Heart right ventricle (tissue), 16 donors: ENCODE measurements around the gene SARNP. TPM values are rescaled to one million over a fixed set of nuclear protein-coding genes. Genes with fewer than 3 reads are reported as not detected.

Experiments
- ATAC-seq, 8 donors: fragments of 200-7000 bp; cut with Tn5 transposase; one replicate each; pipeline ENCODE4 v1.9.1; 2020; ENCODE audit warnings: mild to moderate bottlenecking in 8 of 8, moderate library complexity in 8 of 8, moderate number of reproducible peaks in 1 of 8
- DNase-seq, 2 donors: peaks; one replicate each; pipeline ENCODE4 v3.0.0-alpha.2; 2020
- H3K27ac ChIP-seq, 10 donors: fragments of 200-600 bp; sonication (generic) in 2 of 10; one replicate each; pipeline versions ENCODE4 v1.5.0 to v1.8.0; 2020 to 2022; ENCODE audit warnings: mild to moderate bottlenecking in 3 of 10
- H3K27me3 ChIP-seq, 7 donors: fragments of 200-600 bp; one replicate each; pipeline ENCODE4 v1.8.0; 2021 to 2022; ENCODE audit warnings: mild to moderate bottlenecking in 2 of 7
- H3K36me3 ChIP-seq, 9 donors: fragments of 200-600 bp; sonication (generic) in 1 of 9; one replicate each; pipeline versions ENCODE4 v1.5.0 to v1.8.0; 2020 to 2022; ENCODE audit warnings: mild to moderate bottlenecking in 2 of 9
- H3K4me1 ChIP-seq, 9 donors: fragments of 200-600 bp; sonication (generic) in 1 of 9; one replicate each; pipeline versions ENCODE4 v1.5.0 to v1.8.0; 2020 to 2022; ENCODE audit warnings: mild to moderate bottlenecking in 4 of 9
- H3K4me3 ChIP-seq, 10 donors: fragments of 200-600 bp; sonication (generic) in 2 of 10; one replicate each; pipeline versions ENCODE4 v1.5.0 to v1.8.0; 2020 to 2022; ENCODE audit warnings: mild to moderate bottlenecking in 7 of 10, moderate library complexity in 2 of 10
- H3K9me3 ChIP-seq, 11 donors: fragments of 200-600 bp in 10 of 11; sonication (generic) in 2 of 11; one replicate each; pipeline versions ENCODE4 v1.5.0 to v1.8.0; 2013 to 2022; ENCODE audit warnings: mild to moderate bottlenecking in 2 of 11, control low read depth in 1 of 11, moderate library complexity in 1 of 11
- WGBS, 2 donors: extraction: QIAGEN DNeasy Blood & Tissue Kit; methylation state at CpG; one replicate each; pipeline ENCODE4 v1.1.7; 2013; ENCODE audit warnings: inconsistent platforms in 1 of 2; 5-methylcytosine and 5-hydroxymethylcytosine counted together
- intact Hi-C, 10 donors: fragments of 100-400 bp; cut with DNase I; formaldehyde crosslinking; loops; one replicate each; pipeline versions ENCODE4 v1.11.1 to v1.14.2; 2022
- polyA plus RNA-seq, 2 donors: library from polyadenylated mRNA; stranded (reverse); fragments of 200-250 nt; gene quantifications; one replicate each; pipeline ENCODE4 v1.2.3, GENCODE V29; 2013
- total RNA-seq, 10 donors: library from RNA; stranded (reverse); fragmentation: NEBNext Ultra II Directional in 3 of 10; extraction: Animal tissue kit (Norgen Biotek cat#: 25700) in 3 of 10; gene quantifications; one replicate each; pipeline versions ENCODE4 v1.2.1 to v1.2.4, GENCODE V29; 2021 to 2023
- TF ChIP-seq, protein P1 (sequence below), 9 donors: fragments of 200-600 bp; sonication (generic) in 2 of 9; IDR thresholded peaks; one replicate each; pipeline versions ENCODE4 v1.5.0 to v1.8.0; 2021 to 2022; ENCODE audit warnings: antibody characterized with exemption in 9 of 9, mild to moderate bottlenecking in 5 of 9, moderate library complexity in 1 of 9
- donor health status: Arrhythmogenic right ventricular cardiomyopathy.
- donor health status: ischemic (EF 13 %, LVEDD 7.1; RV severe dilation, severe dysfunction).
- donor health status: healthy with polysubstance abuse.
- donor health status: DM: no; HTN: yes; CAD: no.
- donor health status: DM: no; HTN: no; CAD: no.
- donor health status: ischemic (EF 25% LVEDD 6.9; RV normal size, moderate dysfunction).
- donor health status: ischemic (EF 25% LVEDD 5.7; RV mildly dilated, moderate dysfunction).
- donor health status: healthy.
- donor health status: DM: yes; HTN: yes; CAD: no.
- donor health status: Ischemic cardiomyopathy.
- donor health status: ischemic (EF 35%, LVEDD 5.7; RV mildly dilated, moderate dysfunction).
- donor health status: nonischemic (EF 11% LVEDD 7.7; RV severe dilation, severe dysfunction).
- donor health status: DM: yes; HTN: yes; CAD: no.
- donor health status: PGD.
- donor health status: ischemic (EF 29% LVEDD 5.4; RV normal size, mild dysfunction).
- donor health status: nonischemic (EF 23%, LVEDD 6.1; RV moderate dilation, normal function).

The SARNP gene
- total and polyA plus RNA-seq, 12 donors, result 47.5 to 136 (median 55.2) TPM

DNA sequence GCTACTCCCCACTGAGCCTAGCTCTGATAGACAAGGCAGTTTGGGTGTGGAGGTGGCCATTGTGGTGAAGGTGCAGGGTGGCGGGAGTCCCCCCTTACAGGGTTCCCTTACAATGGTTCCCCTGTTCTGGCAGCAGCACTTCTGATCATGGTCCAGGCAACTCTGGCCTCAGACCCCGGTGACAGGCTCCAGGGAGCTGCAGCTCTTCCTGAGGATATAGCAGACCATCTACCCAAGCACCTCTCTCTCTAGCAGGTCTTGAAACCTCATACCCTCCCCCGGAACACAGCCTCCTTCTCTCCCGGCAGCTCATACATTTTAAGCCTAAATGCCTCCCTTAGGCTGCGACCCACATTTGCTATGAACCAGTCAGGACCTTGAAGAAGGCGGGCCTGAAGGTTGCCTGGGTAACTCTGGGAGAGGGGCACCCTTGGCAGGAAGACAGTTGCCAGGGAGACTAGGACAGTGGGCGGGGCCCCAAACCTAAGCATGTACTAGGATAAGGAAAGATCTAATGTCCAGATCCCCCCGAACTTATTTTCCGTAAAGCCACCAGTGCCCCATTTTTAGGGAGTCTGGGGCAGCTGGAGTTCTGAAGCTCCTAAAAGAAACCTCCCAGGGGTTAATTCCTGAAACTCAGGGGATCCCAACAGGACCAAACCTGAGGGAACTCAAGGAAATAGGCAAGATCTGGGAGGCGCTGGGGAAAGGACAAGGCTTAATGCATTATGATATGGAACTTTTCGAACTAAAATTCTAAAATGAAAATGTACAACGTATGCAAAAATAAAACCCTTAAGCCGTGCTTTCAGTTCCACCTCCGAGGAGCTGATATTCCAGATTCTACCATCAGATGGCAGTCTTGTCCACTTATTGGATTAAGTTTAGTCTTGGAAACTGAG, 79.2 kb downstream of the SARNP start:
- Histone ChIP-seq H3K4me1 (peaks cover 8 to 27% (median 21%) of the 10 kb centered on the region in 9 donors), H3K4me3 (peak overlapping the region in 9 of 10 donors; percentile 34 to 65 (median 61)), H3K27me3 (no peaks in the 10 kb centered on the region), H3K27ac (peak overlapping the region in 9 of 10 donors; percentile 17 to 84 (median 70)), H3K36me3 (no peaks in the 10 kb centered on the region), H3K9me3 (no peaks in the 10 kb centered on the region)
- 1 to 3% methylated on average over 14 of the region's 14 CpGs for WGBS, 2 donors
- TF ChIP-seq, protein P1, sequence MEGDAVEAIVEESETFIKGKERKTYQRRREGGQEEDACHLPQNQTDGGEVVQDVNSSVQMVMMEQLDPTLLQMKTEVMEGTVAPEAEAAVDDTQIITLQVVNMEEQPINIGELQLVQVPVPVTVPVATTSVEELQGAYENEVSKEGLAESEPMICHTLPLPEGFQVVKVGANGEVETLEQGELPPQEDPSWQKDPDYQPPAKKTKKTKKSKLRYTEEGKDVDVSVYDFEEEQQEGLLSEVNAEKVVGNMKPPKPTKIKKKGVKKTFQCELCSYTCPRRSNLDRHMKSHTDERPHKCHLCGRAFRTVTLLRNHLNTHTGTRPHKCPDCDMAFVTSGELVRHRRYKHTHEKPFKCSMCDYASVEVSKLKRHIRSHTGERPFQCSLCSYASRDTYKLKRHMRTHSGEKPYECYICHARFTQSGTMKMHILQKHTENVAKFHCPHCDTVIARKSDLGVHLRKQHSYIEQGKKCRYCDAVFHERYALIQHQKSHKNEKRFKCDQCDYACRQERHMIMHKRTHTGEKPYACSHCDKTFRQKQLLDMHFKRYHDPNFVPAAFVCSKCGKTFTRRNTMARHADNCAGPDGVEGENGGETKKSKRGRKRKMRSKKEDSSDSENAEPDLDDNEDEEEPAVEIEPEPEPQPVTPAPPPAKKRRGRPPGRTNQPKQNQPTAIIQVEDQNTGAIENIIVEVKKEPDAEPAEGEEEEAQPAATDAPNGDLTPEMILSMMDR (IDR thresholded peaks at IDR 0.05), result peak; percentile 71 to 91 (median 89)
- ATAC-seq, result peak; percentile 66 to 86 (median 77)
- DNase-seq, result peak; percentile 75 to 88
- intact Hi-C loops, result loop anchor here in 9 of 10 donors (1.0 to 10.0 kb wide), 14 partner anchors 56 to 376 kb away; partner anchors contain the start of genes DGKA (in 1 of the 9), ORMDL2 (in 1 of the 9), RPL41 (in 1 of the 9) and RPS26 (in 1 of the 9)

DNA sequence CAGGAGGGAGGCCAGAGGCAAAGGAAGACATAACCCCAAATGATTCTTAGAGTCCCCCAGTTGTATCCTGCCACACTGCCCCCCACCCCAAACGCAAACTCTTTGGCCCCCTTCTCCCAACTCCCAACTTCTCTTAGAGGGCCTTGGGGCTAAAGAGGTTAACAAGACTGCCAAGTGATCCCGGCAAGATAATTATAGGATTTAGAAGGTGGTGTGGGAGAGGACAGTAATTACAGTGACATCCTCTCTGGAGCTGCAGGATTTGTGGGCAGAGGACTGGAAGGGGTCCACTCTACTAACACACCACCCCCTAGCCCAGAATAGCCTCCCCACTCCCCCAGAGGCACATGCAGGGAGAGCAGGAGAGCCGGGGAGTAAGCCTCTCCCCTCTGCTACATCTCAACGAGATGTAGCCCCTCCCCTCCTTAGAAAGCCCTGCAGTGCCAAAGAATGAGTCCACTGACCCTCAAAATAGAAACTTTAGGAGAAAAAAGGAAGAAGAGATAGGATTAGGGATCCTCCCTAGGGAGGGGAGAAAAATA, 79.9 kb downstream of the SARNP start:
- DNase-seq (no peak), ATAC-seq (peak; percentile 2 to 40 (median 14))
- TF ChIP-seq, protein P1 (IDR thresholded peaks at IDR 0.05), result no peak
- no peaks in the 10 kb centered on the region for H3K9me3 ChIP-seq
- 6 to 8% methylated on average over 4 of the region's 4 CpGs for WGBS, 2 donors
- peak overlapping the region in 7 of 10 donors; percentile 34 to 65 (median 61) for H3K4me3 ChIP-seq
- H3K27me3 ChIP-seq, result no peaks in the 10 kb centered on the region
- intact Hi-C loops, result loop anchor here in 9 of 10 donors (1.0 to 10.0 kb wide), 15 partner anchors 55 to 377 kb away; partner anchors contain the start of genes DGKA (in 1 of the 9), ORMDL2 (in 1 of the 9), RPL41 (in 1 of the 9) and RPS26 (in 1 of the 9)
- peaks cover 8 to 26% (median 21%) of the 10 kb centered on the region in 9 donors for H3K4me1 ChIP-seq
- H3K36me3 ChIP-seq, result no peaks in the 10 kb centered on the region
- H3K27ac ChIP-seq, result peak overlapping the region in 9 of 10 donors; percentile 17 to 84 (median 70)

DNA sequence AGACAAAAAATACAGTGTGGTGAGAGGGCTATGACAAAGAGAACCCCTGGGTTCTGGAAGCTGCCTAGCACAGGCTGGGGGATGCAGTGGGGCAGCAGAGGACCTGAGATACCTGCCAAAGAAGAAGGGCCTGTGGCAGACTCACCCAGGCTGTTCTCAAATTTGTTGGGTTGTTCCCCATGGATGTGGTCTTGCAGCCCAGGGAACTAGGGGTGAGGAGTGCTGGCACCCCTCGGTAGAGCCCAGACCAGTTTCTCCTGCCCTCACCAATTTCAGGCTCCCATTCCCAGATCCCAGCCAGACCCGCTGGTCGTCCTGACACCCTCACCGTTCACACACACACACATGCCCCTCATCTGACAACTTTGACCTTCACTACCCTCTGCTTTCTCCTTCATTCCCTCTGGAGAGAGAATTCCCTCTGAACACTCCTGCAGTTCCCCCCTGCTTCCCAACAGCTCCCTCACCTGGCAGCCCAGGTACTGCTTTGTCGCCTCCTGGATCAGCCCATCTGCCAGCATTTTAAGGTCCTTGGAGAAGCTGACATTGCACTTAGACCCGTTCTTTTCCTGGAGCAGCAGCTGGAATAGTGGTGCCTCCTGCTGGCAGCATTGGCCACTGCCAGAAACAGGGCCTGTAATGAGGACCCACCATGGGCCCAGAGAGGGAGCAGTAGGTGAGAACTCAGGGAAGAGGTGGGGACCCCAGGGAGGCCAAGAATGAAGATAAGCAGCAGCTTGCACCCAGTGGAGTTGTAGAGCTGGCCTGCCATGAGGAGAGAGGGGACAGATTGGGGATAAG, 80.5 kb downstream of the SARNP start:
- Histone ChIP-seq H3K4me1 (peaks cover 8 to 25% (median 20%) of the 10 kb centered on the region in 9 donors), H3K9me3 (no peaks in the 10 kb centered on the region), H3K36me3 (no peaks in the 10 kb centered on the region), H3K27ac (peak overlapping the region in 7 of 10 donors; percentile 9 to 80 (median 24)), H3K4me3 (no peak overlapping the region), H3K27me3 (no peaks in the 10 kb centered on the region)
- intact Hi-C loops, result loop anchor here in 8 of 10 donors (2.0 to 10.0 kb wide), 11 partner anchors 55 to 378 kb away; partner anchors contain the start of genes DGKA (in 1 of the 8), ORMDL2 (in 1 of the 8), RPL41 (in 1 of the 8) and RPS26 (in 1 of the 8)
- peak; percentile 70 to 72 for DNase-seq
- TF ChIP-seq, protein P1 (IDR thresholded peaks at IDR 0.05), result peak in 8 of 9 donors; percentile 62 to 87 (median 73)
- ATAC-seq, result peak; percentile 41 to 75 (median 68)
- 26 to 30% methylated on average over 6 of the region's 6 CpGs for WGBS, 2 donors
